Upper lobe of left lung (tissue), 4 donors: ENCODE results near the gene WDR93.

Experiments used
- EP300 ChIP-seq, 4 donors: sonication (generic); formaldehyde crosslinking; IDR thresholded peaks; one replicate each; pipeline ENCODE4 v1.5.1; 2017; ENCODE audit warnings: antibody characterized with exemption in 4 of 4, control low read depth in 2 of 4
- POLR2A ChIP-seq, 4 donors: fragments of 450-650 bp; IDR thresholded peaks; one replicate each; pipeline ENCODE4 v1.5.1; 2016 to 2017; ENCODE audit warnings: antibody characterized with exemption in 4 of 4, mild to moderate bottlenecking in 2 of 4
- POLR2AphosphoS5 ChIP-seq, 2 donors: sonication (generic); formaldehyde crosslinking; IDR thresholded peaks; one replicate each; pipeline ENCODE4 v1.5.1; 2017; ENCODE audit warnings: antibody characterized with exemption in 2 of 2
- TF ChIP-seq, protein P1 (sequence below), 6 experiments: fragments of 450-650 bp in 4 of 6; fragments of 200-600 bp in 2 of 6; sonication (generic) in 2 of 6; IDR thresholded peaks; one replicate each; pipeline ENCODE4 v1.5.1; 2016 to 2019; ENCODE audit warnings: antibody characterized with exemption in 6 of 6

DNA sequence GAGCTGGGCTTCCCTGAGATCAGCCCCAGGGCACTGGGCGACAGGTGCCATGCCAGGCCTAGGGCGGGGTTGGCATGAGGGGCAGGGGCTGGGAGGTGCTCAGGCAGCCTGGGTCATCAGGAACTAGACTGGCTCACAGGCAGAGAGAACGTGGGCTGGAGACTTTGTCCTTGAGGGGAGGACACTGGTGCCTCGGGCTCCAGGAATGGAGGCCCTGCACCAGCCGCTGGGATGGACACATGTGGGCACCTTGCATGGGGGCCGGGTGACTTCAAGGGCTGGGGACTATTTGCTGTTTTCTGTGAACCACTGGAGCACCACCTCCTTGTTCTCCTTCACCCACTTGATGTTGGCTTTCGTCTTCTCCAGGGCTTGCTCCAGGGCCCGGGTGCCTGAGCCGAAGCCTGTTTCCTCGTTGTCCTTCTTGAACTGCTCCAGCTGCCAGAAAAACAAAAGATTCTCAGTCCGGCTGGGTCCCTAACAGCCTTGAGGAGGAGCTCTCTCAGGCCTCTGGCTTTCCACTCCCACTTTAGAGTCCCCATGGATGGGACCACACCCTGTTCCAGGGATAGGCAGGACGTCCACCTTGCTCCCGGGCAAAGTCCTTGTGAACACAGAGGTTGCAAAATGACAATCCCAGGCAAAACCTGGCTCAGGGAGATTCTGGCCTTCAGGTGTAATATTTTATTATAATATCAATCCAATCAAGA, 94.6 kb downstream of the WDR93 start:
- TF ChIP-seq POLR2AphosphoS5 (IDR thresholded peaks at IDR 0.05) (no peak), POLR2A (IDR thresholded peaks at IDR 0.05) (no peak), EP300 (IDR thresholded peaks at IDR 0.05) (no peak)
- TF ChIP-seq, protein P1, sequence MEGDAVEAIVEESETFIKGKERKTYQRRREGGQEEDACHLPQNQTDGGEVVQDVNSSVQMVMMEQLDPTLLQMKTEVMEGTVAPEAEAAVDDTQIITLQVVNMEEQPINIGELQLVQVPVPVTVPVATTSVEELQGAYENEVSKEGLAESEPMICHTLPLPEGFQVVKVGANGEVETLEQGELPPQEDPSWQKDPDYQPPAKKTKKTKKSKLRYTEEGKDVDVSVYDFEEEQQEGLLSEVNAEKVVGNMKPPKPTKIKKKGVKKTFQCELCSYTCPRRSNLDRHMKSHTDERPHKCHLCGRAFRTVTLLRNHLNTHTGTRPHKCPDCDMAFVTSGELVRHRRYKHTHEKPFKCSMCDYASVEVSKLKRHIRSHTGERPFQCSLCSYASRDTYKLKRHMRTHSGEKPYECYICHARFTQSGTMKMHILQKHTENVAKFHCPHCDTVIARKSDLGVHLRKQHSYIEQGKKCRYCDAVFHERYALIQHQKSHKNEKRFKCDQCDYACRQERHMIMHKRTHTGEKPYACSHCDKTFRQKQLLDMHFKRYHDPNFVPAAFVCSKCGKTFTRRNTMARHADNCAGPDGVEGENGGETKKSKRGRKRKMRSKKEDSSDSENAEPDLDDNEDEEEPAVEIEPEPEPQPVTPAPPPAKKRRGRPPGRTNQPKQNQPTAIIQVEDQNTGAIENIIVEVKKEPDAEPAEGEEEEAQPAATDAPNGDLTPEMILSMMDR (IDR thresholded peaks at IDR 0.05): no peak
